SHP77 (cell line): ENCODE results near the gene PLEKHJ1.

Experiments
- DNase-seq, 2 experiments: peaks; one replicate each; lab custom pipeline; 2025; lab: John Stamatoyannopoulos, UW

Gene PLEKHJ1

DNA sequence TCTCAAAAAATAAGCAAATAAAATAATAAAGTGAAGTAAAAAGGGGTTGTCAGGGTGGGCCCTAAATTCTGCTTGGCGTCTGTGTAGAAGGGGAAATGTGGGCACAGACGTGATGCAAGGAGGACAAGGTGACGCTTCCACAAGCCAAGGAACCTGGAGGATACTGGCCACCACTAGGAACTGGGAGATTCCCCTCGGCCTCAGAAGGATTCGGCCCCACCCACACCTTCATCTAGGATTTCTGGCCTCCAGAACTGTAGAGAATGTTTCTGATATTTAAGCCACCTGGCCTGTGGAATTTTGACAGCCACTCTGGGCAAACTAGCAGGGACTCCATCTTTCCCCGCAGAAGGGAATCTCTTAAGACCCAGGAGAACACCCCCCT, 1.1 kb downstream of the PLEKHJ1 start:
- no peak for DNase-seq

DNA sequence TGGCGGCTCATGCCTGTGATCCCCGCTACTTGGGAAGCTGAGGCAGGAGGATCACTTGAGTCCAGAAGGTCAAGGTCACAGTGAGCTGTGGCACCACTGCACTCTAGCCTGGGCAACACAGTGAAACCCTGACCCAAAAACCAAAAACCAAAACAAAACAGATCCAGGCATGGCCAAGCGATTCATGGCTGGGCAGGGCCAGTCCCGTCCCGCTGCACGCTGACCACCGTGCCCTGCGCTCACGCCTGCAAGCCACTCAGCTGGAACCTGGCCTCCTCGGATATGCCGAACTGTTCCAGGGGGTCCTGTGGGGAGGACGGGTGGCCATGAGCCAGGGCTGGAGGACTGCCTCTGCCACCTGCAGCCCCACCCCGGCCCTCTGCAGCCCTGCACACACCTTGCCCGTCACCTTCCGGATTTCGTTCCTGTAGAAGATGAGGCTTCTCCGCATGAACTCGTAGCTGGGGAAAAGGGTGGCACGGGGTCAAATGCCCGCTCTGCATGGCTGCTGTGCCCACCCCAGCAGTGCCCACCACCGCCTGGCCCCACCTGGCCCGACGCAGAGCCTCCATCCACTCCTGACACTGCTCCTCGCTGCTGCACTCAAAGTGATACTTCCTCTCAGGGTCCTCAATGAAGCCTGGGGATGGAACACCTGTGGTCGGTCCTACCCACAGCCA, 2.4 kb downstream of the PLEKHJ1 start:
- DNase-seq = no peak

DNA sequence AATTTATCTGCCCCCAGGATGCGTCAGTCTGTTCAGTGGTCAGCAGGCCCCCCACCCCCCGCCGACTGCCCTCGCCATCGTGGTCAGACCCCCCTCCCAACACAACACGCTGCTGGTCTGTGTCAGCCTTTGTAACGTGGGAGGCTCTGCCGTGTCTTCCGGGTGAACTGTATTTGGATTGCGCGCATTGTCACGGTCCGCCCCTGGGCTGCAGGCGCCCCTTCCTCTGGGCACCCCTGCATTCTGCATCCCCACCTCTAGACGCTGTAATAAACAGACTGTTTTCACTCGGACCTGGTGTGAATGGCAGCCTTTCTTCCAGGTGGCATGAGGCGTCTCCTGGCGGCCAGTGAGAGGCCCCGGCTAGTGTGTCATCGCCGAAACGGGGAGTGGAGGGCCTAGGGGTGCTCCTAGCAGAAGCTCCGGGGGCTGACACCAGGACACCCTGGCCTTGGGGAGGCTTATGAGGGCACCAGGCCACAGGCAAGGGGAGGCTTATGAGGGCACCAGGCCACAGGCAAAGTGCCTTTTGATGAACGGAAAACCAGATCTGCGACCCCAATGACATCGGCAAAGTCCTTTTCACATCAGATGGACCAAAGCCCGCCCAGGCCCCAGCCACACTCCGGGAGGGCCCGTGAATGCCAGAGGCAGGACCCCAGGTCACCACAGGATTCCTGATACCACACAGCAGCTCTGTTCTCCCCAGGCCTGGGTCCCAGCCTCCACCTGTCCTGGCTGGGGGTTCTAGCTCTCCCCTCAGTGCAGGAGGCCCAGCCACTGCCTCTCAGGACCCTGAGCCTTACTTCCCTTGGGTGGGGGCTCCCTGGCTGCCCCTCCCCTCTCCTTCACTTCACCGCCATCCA, 3.6 kb downstream of the PLEKHJ1 start:
- DNase-seq = no peak

DNA sequence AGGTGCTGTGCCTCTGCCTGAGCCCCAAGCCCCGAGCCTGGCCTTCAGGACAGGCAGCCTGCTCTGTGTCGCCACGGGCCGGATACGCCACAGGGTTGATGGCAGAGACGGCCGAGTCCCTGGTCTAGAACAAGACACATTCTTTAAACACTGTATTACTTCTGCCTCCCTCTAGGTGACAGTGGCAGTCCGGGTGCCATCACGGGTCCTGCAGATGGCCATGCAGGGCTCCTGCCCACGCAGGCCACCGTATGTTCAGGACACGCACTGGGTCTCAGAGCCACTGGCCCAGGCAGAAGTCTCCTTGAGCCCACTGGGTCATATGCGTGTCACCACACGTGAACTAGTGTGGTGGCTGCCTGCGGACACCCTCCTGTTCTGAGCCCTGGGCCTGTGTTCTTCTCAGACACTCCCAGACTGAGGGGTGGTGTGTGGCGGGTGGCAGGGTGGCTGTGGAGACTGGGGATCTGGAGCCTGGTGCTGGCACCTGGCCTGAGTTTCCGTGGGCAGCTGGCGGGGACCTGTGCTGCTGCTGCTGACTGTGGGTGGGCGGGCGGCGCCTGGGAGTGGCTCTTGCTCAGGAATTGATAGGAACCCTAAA, 4.4 kb downstream of the PLEKHJ1 start:
- peak in 1 of 2 experiments; percentile 25 for DNase-seq

GRCh38 chr19:2230807-2231533, 5.2 kb downstream of the PLEKHJ1 start:
- DNase-seq = no peak

DNA sequence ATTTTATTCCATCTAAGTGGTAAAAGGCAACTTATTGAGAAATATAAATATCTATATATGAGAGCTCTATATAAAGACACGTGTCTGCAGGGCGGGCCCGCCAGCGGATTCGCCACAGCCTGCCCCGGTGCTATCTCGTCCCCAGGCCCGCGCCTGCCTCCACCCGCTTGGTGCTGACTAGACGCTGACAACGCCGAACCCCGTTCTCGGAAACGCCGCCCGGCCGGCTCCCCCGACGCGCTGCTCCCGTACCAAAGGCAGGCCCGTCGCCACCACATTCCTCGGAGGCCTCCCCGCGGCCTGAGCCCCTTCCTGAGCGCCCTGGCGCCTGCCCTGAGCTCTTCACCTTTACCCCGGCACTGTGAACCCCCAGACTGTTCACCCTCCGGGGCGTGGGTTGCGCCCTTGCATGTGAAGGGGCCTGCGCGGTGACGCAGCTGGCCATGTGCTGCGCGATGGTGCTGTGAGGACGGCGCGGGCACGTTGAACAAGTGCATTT, 6.0 kb downstream of the PLEKHJ1 start:
- DNase-seq = no peak

DNA sequence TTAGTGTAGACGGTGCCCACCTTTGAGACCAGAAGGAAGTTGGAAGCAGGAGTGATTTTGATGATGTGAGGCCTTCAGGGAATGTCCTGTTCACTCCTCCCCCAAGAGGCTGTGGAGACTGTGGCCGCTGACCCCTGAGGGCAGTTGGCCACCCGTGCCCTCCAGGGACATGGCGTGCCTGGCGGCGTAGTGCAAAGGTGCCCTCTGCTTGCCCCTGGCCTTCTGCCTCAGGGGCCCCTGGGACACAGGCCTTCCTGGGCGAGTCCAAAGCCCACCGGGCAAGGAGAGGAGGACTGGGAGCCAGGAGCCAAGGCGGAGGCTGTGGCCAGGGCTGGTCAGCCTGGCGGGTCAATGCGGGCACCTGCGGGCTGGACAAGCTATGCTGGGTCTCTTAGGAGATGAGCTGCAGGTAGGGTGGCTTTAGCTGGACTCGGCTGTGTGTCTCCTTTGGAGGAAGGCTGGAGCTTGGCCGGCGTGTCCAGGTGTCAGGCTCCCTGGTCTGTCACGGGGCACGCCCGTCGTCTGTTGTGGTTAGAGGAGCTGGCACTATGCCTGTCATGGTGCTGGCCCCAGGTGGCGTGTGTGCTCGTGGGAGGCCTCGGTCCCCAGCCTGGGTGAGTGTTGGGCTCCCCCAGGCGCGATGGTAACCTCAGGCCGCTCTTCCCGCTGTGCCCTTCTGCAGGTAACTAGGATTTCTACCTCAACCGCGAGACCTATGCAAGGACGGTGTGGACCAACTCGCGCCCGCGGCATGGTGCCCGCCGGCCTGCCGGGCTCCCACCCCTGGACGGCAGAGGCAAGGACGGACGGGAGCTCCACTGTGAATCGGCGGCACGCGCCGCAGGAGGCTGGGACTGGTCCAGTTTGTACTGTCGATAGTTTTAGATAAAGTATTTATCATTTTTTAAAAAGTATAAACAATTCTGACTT, 6.8 kb downstream of the PLEKHJ1 start:
- no peak for DNase-seq

GRCh38 chr19:2228157-2229030, 7.7 kb downstream of the PLEKHJ1 start:
- DNase-seq = no peak

- DNase-seq = no peak
These were observed 8.5 kb downstream of the PLEKHJ1 start for GRCh38 chr19:2227415-2228156.

GRCh38 chr19:2226840-2227360, 9.2 kb downstream of the PLEKHJ1 start:
- no peak for DNase-seq

- no peak for DNase-seq
These were observed 9.9 kb downstream of the PLEKHJ1 start for GRCh38 chr19:2226051-2226839.

- no peak for DNase-seq
These were observed 10.6 kb downstream of the PLEKHJ1 start for GRCh38 chr19:2225415-2226050.

DNA sequence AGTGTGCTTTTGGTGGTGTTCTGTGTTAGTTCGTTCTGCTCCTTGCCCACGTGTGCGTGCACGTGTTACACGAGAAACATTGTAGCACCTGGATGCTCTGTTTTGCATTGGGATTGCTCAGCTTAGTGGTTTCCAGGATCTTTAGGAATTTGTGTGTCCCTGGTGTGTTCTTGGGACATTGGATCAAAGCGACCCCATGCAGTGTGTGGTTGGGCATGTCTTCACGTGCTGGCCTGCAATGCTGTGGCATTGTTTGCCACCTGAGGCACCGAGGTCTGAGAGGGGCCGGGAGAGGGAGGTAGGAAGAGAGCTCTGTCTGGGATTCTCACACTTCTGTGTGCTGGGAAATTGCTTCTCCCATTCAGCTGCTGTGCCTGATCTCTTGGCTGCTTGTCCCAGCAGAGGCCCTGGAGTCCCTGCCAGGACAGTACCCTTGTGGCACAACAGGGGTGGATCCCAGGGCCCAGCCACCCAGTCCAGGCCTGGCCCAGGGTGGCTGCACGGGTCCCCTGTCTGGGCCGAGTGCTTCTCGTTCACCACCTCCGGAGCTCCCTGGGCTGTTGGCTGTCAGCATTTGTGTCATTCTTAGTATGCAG, 11.3 kb downstream of the PLEKHJ1 start:
- no peak for DNase-seq

GRCh38 chr19:2223959-2224358, 12.2 kb downstream of the PLEKHJ1 start:
- DNase-seq = no peak

DNA sequence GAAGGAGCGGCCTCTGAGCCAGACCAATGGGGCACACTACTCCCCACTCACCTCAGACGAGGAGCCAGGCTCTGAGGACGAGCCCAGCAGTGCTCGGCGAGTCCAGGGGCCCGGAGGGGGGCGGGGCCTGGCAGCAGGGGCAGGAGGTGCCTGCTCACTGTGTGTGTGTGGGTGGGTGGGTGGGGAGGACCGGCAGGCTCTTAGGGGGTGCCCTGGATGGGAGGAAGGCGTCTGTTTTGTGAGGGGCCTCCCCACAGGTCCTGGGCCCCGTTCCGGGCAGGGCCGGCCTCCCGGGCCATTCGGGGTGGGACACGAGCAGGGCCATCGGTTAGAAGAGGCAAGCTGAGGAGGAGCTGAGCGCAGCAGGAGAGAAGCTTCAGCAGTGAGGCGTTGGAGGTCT, 12.7 kb downstream of the PLEKHJ1 start:
- no peak for DNase-seq

- DNase-seq = no peak
These were observed 14.2 kb downstream of the PLEKHJ1 start for GRCh38 chr19:2221918-2222317.

GRCh38 chr19:2221250-2221831, 14.8 kb downstream of the PLEKHJ1 start:
- no peak for DNase-seq
